ENCODE data around the gene ORAI2. TPM values are rescaled to one million over a fixed set of nuclear protein-coding genes. Genes with fewer than 3 reads are reported as not detected.

The ORAI2 gene
- total and polyA plus RNA-seq, 10 donors: 31.5 to 146 (median 81.0) TPM

- DNase-seq: peak; percentile 74
- WGBS, 5 donors: 16 to 19% (median 17%) methylated on average over 24 of the region's 24 CpGs
- Histone ChIP-seq H3K36me3 (peaks cover 0 to 27% (median 16%) of the 10 kb centered on the region in 6 donors), H3K4me1 (peaks cover 12 to 82% (median 34%) of the 10 kb centered on the region in 6 donors), H3K27me3 (replicated peaks in 1 of 7) (no peaks in the 10 kb centered on the region), H3K4me3 (peak overlapping the region; percentile 92 to 98 (median 94)), H3K9me3 (no peaks in the 10 kb centered on the region), H3K27ac (peak overlapping the region; percentile 53 to 90 (median 84))
- no peak for TF ChIP-seq POLR2A (IDR thresholded peaks at IDR 0.05)
- TF ChIP-seq POLR2AphosphoS5 (IDR thresholded peaks at IDR 0.05): no peak
- TF ChIP-seq CTCF (IDR thresholded peaks at IDR 0.05 in 8 of 11, conservative IDR thresholded peaks at IDR 0.05 in 3 of 11): no peak
- intact Hi-C loops (cut with DNase I; ENCODE audit: low total_unique reads): no loop called here
These were observed 30.6 kb downstream of the ORAI2 start for GRCh38 chr7:102463841-102464576.

- intact Hi-C loops (cut with DNase I; ENCODE audit: low total_unique reads): no loop called here
- Histone ChIP-seq H3K27ac (peak within 1 kb of the TSS; percentile 53 to 90 (median 84)), H3K4me3 (peak within 1 kb of the TSS; percentile 92 to 98 (median 94)), H3K9me3 (no peaks in the 10 kb centered on the region), H3K4me1 (peaks cover 12 to 89% (median 36%) of the 10 kb centered on the region in 6 donors), H3K27me3 (replicated peaks in 1 of 7) (no peaks in the 10 kb centered on the region), H3K36me3 (peaks cover 0 to 27% (median 16%) of the 10 kb centered on the region in 6 donors)
- peak; percentile 99 for DNase-seq
- 0 to 1% (median 0%) methylated on average over 28 to 81 of the region's 81 CpGs for WGBS, 5 donors
- TF ChIP-seq CTCF (IDR thresholded peaks at IDR 0.05 in 8 of 11, conservative IDR thresholded peaks at IDR 0.05 in 3 of 11): peak in 9 of 11 experiments; percentile 9 to 69 (median 50)
- TF ChIP-seq POLR2A (IDR thresholded peaks at IDR 0.05): peak in 2 of 3 donors; percentile 45 to 47
- peak; percentile 92 to 93 (median 93) for TF ChIP-seq POLR2AphosphoS5 (IDR thresholded peaks at IDR 0.05)
These were observed 31.4 kb downstream of the ORAI2 start, which contains the start of the genes ALKBH4 and LRWD1 for GRCh38 chr7:102464577-102465280. ALKBH4 (minus strand) TSS chr7:102464863; CDS start chr7:102464836, 27 bp downstream. LRWD1 (plus strand) TSS chr7:102464984; CDS start chr7:102465081, 97 bp downstream.

GRCh38 chr7:102466097-102466496, 32.7 kb downstream of the ORAI2 start:
- WGBS, 5 donors: 88 to 95% (median 94%) methylated on average over 7 of the region's 7 CpGs
- no peaks in the 10 kb centered on the region for H3K9me3 ChIP-seq
- H3K4me1 ChIP-seq: peaks cover 12 to 84% (median 38%) of the 10 kb centered on the region in 6 donors
- no peak overlapping the region for H3K27ac ChIP-seq
- no peak for DNase-seq
- TF ChIP-seq POLR2AphosphoS5 (IDR thresholded peaks at IDR 0.05): no peak
- no peak for TF ChIP-seq POLR2A (IDR thresholded peaks at IDR 0.05)
- no peak for TF ChIP-seq CTCF (IDR thresholded peaks at IDR 0.05 in 8 of 11, conservative IDR thresholded peaks at IDR 0.05 in 3 of 11)
- H3K27me3 ChIP-seq (replicated peaks in 1 of 7): no peaks in the 10 kb centered on the region
- H3K36me3 ChIP-seq: peaks cover 0 to 39% (median 17%) of the 10 kb centered on the region in 6 donors
- intact Hi-C loops (cut with DNase I; ENCODE audit: low total_unique reads): no loop called here
- H3K4me3 ChIP-seq: peak overlapping the region in 6 of 8 donors; percentile 93 to 96 (median 94)
